ENCODE results near the gene HES5. TPM values are rescaled to one million over a fixed set of nuclear protein-coding genes. Genes with fewer than 3 reads are reported as not detected.

The HES5 gene
- polyA plus RNA-seq, 1 of the 3 experiments (the other 2 are of a cell fraction), result 0.03 TPM

DNA sequence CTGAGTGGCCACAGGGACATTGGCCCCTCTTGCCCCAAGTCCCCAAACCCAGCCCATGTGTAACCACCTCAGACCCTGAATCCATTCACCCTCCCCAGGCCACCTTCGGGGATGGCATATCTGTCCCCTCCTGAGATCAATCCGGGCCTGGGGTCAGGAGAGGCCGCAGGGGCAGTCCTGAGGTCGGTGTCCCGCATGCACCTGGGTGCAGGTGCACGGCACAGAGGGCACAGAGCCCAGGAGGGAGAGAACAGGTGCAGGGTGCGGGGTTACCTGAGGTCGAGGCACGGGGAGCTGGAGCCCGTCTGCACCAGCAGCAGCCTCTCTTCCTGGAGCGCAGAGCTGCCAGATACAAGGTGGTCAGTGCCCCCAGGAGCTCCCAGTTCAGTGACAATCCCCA lies 20.5 kb downstream of the HES5 start:
- H3K4me1 ChIP-seq (ENCODE audit: control insufficient read depth in 1 of 2, insufficient read depth in 2 of 2, low read depth in 1 of 2, low read length in 1 of 2), result no peaks in the 10 kb centered on the region; a peak in 1 of 4 replicates
- H3F3A ChIP-seq (replicated peaks; ENCODE audit: insufficient read depth), result no peaks in the 10 kb centered on the region
- DNase-seq, result no peak
- H3K27me3 ChIP-seq (ENCODE audit: insufficient read depth), result no peaks in the 10 kb centered on the region
- peaks cover 0 to 60% of the 10 kb centered on the region in 2 experiments for H3K36me3 ChIP-seq (replicated peaks in 1 of 2; ENCODE audit: control insufficient read depth in 1 of 2, insufficient read depth in 2 of 2, low read length in 1 of 2)
- ChIA-PET POLR2A (no interaction called here), CTCF (interaction anchor here (0.9 to 1.3 kb wide), 4 partner anchors 9 to 315 kb away, joined by 3 to 7 read pairs (median 3); partner anchors contain the start of gene FAAP20)
- TF ChIP-seq SMC3 (IDR thresholded peaks at IDR 0.05; ENCODE audit: low read depth, low read length) (no peak), POLR2AphosphoS5 (IDR thresholded peaks at IDR 0.05; ENCODE audit: low read depth, low read length) (no peak), NRF1 (IDR thresholded peaks at IDR 0.05; ENCODE audit: low read depth, low read length) (no peak), RCOR1 (IDR thresholded peaks at IDR 0.05; ENCODE audit: low read length) (no peak), EZH2phosphoT487 (IDR thresholded peaks at IDR 0.05; ENCODE audit: borderline replicate concordance, low read depth) (no peak), RXRA (IDR thresholded peaks at IDR 0.05; ENCODE audit: borderline replicate concordance, low read depth) (no peak), JUND (IDR thresholded peaks at IDR 0.05) (no peak), SIN3A (IDR thresholded peaks at IDR 0.05; ENCODE audit: borderline replicate concordance, low read depth, low read length) (no peak), FOSL2 (IDR thresholded peaks at IDR 0.05; ENCODE audit: borderline replicate concordance, low read depth) (no peak), TEAD4 (IDR thresholded peaks at IDR 0.05; ENCODE audit: borderline replicate concordance, insufficient read depth) (no peak), EP300 (IDR thresholded peaks at IDR 0.05; ENCODE audit: borderline replicate concordance in 1 of 2, low read depth in 1 of 2, low read length in 1 of 2) (no peak), RFX5 (IDR thresholded peaks at IDR 0.05; ENCODE audit: low read length) (no peak), NFIC (IDR thresholded peaks at IDR 0.05; ENCODE audit: borderline replicate concordance) (no peak)
- TF ChIP-seq, protein P1, sequence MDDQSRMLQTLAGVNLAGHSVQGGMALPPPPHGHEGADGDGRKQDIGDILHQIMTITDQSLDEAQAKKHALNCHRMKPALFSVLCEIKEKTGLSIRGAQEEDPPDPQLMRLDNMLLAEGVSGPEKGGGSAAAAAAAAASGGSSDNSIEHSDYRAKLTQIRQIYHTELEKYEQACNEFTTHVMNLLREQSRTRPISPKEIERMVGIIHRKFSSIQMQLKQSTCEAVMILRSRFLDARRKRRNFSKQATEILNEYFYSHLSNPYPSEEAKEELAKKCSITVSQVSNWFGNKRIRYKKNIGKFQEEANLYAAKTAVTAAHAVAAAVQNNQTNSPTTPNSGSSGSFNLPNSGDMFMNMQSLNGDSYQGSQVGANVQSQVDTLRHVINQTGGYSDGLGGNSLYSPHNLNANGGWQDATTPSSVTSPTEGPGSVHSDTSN (IDR thresholded peaks at IDR 0.05), result no peak
- TF ChIP-seq, protein P2, sequence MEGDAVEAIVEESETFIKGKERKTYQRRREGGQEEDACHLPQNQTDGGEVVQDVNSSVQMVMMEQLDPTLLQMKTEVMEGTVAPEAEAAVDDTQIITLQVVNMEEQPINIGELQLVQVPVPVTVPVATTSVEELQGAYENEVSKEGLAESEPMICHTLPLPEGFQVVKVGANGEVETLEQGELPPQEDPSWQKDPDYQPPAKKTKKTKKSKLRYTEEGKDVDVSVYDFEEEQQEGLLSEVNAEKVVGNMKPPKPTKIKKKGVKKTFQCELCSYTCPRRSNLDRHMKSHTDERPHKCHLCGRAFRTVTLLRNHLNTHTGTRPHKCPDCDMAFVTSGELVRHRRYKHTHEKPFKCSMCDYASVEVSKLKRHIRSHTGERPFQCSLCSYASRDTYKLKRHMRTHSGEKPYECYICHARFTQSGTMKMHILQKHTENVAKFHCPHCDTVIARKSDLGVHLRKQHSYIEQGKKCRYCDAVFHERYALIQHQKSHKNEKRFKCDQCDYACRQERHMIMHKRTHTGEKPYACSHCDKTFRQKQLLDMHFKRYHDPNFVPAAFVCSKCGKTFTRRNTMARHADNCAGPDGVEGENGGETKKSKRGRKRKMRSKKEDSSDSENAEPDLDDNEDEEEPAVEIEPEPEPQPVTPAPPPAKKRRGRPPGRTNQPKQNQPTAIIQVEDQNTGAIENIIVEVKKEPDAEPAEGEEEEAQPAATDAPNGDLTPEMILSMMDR (IDR thresholded peaks at IDR 0.05), result no peak
- TF ChIP-seq, protein P3, sequence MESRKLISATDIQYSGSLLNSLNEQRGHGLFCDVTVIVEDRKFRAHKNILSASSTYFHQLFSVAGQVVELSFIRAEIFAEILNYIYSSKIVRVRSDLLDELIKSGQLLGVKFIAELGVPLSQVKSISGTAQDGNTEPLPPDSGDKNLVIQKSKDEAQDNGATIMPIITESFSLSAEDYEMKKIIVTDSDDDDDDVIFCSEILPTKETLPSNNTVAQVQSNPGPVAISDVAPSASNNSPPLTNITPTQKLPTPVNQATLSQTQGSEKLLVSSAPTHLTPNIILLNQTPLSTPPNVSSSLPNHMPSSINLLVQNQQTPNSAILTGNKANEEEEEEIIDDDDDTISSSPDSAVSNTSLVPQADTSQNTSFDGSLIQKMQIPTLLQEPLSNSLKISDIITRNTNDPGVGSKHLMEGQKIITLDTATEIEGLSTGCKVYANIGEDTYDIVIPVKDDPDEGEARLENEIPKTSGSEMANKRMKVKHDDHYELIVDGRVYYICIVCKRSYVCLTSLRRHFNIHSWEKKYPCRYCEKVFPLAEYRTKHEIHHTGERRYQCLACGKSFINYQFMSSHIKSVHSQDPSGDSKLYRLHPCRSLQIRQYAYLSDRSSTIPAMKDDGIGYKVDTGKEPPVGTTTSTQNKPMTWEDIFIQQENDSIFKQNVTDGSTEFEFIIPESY (IDR thresholded peaks at IDR 0.05; ENCODE audit: borderline replicate concordance, low read depth), result no peak
- TF ChIP-seq, protein P4, sequence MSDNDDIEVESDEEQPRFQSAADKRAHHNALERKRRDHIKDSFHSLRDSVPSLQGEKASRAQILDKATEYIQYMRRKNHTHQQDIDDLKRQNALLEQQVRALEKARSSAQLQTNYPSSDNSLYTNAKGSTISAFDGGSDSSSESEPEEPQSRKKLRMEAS (IDR thresholded peaks at IDR 0.05; ENCODE audit: low read depth), result no peak
- TF ChIP-seq, protein P5, sequence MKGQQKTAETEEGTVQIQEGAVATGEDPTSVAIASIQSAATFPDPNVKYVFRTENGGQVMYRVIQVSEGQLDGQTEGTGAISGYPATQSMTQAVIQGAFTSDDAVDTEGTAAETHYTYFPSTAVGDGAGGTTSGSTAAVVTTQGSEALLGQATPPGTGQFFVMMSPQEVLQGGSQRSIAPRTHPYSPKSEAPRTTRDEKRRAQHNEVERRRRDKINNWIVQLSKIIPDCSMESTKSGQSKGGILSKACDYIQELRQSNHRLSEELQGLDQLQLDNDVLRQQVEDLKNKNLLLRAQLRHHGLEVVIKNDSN (IDR thresholded peaks at IDR 0.05; ENCODE audit: borderline replicate concordance, low read depth), result no peak
- TF ChIP-seq, protein P6, sequence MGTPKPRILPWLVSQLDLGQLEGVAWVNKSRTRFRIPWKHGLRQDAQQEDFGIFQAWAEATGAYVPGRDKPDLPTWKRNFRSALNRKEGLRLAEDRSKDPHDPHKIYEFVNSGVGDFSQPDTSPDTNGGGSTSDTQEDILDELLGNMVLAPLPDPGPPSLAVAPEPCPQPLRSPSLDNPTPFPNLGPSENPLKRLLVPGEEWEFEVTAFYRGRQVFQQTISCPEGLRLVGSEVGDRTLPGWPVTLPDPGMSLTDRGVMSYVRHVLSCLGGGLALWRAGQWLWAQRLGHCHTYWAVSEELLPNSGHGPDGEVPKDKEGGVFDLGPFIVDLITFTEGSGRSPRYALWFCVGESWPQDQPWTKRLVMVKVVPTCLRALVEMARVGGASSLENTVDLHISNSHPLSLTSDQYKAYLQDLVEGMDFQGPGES (IDR thresholded peaks at IDR 0.05; ENCODE audit: low read depth, low read length), result no peak
- H3K4me2 ChIP-seq, result no peak overlapping the region
- H2AFZ ChIP-seq (ENCODE audit: low read depth), result no peak overlapping the region
- H3K9ac ChIP-seq, result no peak overlapping the region
- H4K20me1 ChIP-seq (ENCODE audit: insufficient read depth), result no peaks in the 10 kb centered on the region
- H3K27ac ChIP-seq (ENCODE audit: low read depth in 2 of 2, low read length in 1 of 2), result no peak overlapping the region
- no peak overlapping the region for H3K4me3 ChIP-seq (ENCODE audit: low read depth in 2 of 2, low read length in 1 of 2)
- H3K9me3 ChIP-seq, result no peaks in the 10 kb centered on the region
- 92% methylated on average over 7 of the region's 11 CpGs for WGBS (ENCODE audit: low lambda C conversion rate)
- H3K79me2 ChIP-seq (ENCODE audit: insufficient read depth), result no peaks in the 10 kb centered on the region
- no peaks in the 10 kb centered on the region for H3K9me2 ChIP-seq

Measured in SK-N-SH (cell line).